ENCODE measurements around the gene VMAC.

The VMAC gene

GRCh38 chr19:5955636-5955935, 50.9 kb downstream of the VMAC start:
- no peak for DNase-seq

DNA sequence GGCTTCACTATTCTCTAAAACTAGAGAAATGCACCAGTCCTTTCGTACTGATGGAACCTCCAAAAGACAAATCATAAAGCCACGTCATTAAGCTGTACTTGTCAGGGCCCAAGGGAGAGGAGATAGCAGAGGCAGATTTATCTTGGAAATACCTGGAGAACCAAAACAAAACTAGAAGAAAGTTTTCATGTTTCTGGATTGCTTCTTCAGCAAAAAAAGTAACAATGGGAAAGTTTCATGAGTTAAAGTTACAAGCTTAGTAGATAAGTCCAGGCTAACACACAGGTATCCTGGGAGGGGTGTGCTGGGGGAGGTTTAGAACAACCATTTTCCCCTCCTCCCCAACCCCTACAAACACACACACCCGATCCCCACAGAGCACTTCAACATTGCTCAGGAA, 51.7 kb downstream of the VMAC start:
- DNase-seq = no peak

- DNase-seq = no peak
Measured at GRCh38 chr19:5956728-5957127, 52.1 kb downstream of the VMAC start.

DNA sequence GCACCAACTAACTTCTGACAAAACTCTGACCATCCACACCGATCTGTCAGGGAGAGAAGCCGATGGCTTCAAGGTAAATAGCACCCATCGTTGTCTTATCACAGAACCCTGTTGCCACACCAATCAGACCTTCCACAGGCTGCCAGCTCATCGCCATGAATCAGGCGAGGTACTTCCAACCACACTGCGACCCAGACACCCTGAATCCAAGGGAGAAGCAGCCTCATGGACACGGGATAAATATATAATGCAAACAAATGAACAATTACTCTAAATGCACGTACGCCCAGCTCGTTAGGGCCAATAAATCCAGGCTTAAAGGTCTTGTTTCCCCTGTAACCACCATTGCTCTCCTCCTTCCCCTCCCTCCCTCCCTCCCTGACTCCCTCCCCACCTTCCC, 52.5 kb downstream of the VMAC start:
- no peak for DNase-seq

DNA sequence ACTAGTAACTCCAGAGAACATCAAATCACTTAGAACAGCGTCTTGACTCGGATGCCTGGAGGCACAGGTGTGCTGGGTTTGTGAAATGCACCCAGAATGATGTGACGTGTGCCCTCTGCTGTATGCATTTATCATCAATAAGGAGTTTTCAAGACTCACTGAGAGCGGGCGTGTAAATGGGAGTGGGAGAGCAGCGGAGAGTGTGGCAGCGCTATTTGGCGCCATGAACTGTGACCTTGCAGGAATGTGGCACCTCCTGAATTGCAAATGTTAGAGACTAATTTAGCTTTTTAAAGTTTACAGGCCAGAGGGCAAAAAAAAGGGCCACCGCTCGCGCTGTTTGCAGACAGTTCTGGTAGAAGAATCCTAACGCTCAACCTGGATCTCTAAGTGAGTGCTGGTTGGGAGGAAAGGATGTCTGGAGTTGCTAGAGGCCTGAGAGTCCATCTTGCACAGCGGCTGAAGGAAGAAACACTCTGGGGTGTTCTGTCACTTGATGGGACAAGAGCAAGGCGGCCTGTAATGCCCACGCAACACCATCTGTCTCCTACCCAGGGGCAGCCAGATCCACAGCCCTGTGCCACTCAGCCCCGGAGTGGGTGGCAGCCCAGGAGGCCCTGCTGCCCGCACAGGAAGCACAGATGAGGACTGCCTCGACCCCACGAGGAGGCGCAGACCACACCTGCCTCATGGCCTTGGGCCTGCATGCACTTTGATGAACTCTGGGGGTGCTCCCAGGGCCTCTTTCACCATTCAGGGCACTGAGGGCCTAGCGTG, 53.6 kb downstream of the VMAC start:
- DNase-seq = no peak

GRCh38 chr19:5958851-5959122, 54.1 kb downstream of the VMAC start:
- no peak for DNase-seq

GRCh38 chr19:5959260-5960004, 54.8 kb downstream of the VMAC start:
- DNase-seq = no peak

Measured in stimulated activated CD4-positive, alpha-beta T cell treated with anti-CD3 and anti-CD28 coated beads, Interleukin-12 subunit alpha, Interleukin-12 subunit beta, amount 100 ng/mL, for 4 hours (primary cell).